ENCODE measurements around the gene CACNA1C. TPM values are rescaled to one million over a fixed set of nuclear protein-coding genes. Genes with fewer than 3 reads are reported as not detected.

CACNA1C gene
- total RNA-seq, 4 donors from 2014 or later = 2.9 to 5.3 (median 4.3) TPM

DNA sequence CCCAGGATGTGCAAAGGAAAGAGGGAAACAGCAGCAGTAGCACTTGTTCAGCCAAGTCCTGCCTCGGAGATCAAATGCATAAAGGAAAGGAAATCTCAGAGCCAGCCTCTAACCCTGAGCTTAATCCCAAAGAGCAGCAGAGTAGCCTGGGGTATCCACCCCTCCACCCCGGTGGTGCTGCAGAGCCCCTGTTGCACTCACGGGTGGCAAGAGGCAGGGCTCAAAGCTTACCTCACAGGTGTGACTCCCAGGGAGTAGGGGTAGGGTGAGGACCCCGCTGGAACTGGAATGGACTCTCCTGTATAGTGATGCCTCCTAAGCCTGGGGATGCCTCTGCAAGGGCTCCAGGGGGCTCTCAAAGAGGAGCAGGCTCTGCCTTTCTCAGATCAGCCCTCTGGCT lies 211.1 kb downstream of the CACNA1C start:
- TF ChIP-seq, protein P1, sequence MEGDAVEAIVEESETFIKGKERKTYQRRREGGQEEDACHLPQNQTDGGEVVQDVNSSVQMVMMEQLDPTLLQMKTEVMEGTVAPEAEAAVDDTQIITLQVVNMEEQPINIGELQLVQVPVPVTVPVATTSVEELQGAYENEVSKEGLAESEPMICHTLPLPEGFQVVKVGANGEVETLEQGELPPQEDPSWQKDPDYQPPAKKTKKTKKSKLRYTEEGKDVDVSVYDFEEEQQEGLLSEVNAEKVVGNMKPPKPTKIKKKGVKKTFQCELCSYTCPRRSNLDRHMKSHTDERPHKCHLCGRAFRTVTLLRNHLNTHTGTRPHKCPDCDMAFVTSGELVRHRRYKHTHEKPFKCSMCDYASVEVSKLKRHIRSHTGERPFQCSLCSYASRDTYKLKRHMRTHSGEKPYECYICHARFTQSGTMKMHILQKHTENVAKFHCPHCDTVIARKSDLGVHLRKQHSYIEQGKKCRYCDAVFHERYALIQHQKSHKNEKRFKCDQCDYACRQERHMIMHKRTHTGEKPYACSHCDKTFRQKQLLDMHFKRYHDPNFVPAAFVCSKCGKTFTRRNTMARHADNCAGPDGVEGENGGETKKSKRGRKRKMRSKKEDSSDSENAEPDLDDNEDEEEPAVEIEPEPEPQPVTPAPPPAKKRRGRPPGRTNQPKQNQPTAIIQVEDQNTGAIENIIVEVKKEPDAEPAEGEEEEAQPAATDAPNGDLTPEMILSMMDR (IDR thresholded peaks at IDR 0.05; ENCODE audit: low read depth) = no peak

DNA sequence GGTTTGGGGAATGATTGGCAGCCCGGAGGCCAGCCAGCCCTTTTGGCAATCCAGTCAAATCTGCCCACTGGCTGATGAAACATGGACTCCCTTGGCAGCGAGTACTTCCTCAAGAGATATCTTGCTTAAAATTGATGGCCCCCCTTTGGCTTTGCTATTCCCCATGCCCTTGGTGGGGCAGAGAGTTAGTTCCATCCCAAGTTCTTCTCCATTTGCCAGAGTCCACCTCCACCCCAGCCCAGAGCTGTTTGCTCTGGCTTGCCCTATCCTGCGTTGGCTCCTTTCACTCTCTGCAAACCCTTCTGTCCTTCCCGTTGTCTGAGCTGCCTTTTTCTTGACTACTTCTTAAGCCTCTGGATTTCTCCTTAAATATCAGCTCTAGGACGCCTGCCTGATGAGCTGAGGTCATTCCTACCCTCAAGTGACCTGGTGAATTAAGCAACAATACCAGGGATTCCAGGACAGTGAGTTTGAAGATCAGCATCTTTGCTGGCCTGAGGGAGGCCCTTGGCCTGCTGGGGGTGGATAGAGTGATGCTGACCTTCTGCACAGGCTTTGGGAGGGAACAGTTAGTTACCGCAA lies 212.0 kb downstream of the CACNA1C start:
- TF ChIP-seq, protein P1 (IDR thresholded peaks at IDR 0.05; ENCODE audit: low read depth) = no peak

DNA sequence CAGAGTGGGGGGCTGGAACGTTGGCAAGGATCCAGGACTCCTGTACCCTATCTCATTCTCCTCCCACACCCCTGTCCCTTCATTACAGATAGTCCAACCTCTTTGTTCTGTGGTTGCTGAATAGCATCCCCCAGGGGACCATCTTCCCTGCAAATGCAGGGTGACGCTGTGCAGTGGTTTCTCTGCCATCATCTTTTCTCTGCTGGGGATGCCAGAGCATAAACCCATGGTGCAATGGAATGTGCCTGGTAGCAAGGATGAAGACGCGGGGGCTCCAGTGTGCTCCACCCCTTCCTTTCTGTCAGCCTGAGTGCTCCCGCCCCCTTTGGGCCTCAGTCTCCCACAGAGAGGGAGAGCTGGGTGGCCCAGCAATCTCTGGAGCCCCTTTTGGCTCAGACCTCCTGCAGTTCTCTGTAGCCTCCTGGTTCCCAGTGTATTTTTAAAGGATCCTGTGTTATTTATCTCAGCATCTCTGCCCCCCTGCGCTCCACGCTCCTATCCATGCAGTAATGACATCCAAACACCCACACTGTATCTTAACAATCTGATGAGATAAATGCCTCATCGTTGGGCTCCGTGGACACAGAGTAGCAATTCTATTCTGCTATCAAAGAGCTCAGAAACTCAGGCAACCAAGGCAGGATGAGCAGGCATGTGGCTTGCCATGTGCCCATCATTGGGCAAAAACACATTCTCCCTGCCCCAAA lies 212.8 kb downstream of the CACNA1C start:
- TF ChIP-seq, protein P1 (IDR thresholded peaks at IDR 0.05; ENCODE audit: low read depth) = no peak

DNA sequence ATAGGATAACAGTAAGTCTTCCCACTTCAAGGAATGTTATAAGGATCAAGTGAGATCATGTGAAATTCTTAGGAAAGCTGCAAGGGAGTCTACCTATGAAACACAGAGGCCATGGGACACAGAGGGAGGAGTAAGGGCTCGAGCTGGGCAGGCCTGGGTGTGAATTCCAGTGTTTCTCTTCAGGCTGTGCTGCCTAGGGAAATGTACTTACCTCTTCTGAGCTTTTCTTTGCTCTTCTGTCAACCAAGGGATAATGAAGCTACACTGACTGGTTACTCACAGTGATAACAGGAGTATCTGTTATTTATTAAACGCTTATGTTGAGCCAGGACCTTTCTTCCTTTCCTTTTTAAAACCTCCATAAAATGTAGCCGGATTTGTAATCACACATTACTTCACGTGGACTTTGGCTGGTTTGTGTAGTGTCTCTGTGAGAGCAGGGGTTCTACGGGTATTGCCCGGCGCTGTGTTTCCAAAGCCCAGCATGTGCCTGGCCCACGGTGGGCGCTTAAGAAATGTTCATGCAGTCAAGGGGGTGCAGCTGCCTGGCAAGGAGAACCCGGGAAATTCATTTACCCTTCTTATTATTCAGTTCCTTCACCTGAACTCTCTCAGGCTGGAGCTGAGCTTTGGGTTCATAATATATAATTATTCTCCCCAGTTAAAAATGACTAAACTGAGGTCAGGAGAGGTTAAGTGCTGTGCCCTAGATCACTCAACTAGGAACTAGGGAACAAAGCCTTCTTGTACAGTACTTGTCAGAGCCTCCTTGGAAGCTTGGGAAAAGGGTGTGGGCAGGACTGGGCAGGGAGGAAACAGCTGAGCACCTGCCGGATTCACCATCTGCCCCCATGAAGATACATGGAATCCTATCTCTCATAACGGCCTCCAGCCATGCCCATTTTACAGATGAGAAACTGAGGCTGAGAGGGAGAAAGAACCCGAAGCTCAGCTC lies 214.2 kb downstream of the CACNA1C start:
- TF ChIP-seq, protein P1 (IDR thresholded peaks at IDR 0.05; ENCODE audit: low read depth) = no peak

DNA sequence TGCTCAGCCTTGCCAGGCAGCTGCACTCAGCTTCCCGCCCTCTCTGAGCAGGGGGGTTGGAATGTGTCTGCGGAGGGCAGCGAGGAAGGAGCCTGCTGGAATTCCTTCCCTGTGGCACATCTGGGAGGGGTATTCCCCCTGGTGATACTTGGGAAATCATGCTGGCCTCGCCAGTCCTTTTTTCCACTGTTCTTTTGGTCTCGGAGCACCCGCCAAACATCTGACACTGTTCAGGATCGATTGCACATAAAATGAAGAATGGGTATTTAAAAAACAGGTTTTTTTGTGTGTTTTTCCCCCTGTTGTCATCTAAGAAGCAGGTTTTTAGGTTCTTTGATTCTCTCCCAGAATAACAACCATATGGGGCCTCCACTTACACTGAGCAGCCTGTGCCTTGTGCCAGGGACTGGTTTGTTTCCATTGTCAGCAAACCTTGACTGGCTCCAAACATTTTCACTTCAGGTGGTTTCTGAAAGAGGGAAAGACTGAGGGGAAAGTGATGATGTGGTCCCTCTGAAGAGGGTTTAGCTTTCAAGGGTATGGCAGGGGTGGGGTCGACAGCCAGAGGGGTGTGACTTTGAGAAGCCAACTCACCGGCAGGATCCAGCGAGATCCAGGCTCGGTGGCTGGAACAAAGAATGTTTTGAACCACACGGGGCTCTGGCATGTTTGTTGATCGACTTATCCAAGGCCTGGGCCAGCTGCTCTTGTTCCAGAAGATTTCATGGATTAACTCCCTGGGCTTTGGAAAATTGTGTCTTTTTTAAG lies 215.1 kb downstream of the CACNA1C start:
- TF ChIP-seq, protein P1 (IDR thresholded peaks at IDR 0.05; ENCODE audit: low read depth) = no peak

DNA sequence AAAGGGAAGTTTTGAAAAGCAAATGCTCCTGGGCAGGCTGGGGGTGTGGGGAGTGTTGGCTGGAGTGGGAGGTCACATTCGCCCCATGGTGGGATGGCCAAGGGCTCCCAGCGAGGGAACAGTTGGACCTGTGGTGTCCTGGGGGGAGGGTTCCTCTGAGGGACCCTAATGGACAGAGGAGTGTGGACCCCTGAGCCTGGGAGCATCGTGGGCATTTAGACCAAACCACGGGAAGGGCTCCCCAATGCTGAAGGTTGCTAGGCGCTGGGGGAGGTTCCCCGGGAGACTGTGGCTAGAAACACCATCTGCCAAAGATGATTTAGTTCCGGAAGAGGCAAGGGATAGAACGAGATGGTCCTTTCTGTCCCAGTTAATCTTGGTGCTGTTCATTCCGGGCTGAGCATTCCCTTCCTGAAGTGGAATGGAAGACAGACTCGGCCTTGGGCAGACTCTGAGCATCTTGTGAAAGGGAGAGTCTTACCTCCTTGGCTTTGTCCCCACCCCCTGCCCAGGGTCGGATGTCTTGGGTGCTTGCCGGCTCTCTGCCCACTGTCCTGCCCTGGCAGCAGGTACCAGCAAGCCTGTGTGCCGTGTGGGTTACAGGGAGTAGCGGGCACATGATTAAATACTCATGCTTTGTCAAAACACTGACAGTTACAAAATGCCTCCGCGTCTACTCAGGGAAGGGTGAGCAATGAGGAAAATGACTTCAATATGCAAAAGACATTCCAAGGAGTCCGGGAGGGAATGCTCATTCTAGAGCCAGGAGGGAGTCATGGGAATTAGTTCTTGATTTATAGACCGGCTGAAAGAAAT lies 215.9 kb downstream of the CACNA1C start:
- TF ChIP-seq, protein P1 (IDR thresholded peaks at IDR 0.05; ENCODE audit: low read depth) = no peak
